ENCODE measurements around the gene GPC6.

The GPC6 gene

DNA sequence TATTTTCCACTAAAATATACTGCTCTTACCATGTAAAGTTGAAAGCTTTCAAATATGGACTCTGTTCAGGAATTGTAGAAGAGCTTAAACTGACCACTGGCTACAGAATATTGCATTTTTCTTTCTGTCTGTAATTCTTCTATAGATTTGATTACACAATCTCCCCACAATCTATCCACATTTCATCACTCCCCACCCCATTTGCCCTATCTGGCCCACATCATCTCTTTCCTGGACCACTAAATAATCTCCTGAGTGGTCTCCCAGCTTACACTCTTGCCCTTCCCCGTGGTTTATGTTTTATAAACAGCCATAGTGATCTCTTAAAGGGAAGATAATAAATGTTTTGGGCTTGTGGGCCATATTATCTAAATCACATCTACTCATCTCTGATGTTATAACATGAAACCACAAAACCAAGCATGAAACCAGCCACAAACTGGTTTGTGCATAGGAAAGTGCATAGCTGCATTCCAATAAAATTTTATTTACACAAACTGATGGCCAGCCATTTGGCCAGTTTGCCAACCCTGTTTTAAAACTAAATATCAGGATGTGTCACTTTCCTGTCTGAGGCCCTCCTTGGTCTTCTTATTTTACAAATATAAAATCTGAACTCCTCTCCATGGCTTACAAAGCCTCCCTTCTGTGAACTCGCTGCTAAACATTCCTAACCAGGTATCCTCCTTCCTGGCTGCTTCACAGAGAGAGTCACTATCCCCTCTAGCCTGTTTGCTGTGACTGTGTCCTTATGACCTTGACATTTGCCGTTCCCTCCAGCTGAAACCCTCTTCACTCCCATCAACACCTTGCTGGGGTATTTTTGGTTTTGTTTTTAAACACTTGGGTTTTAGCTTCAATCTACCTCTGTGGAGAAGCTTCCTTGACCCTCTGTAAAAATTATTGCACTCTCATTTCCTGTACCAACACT is 500.9 kb downstream of the GPC6 start:
- no peak for FAIRE-seq
- no peak for DNase-seq (ENCODE audit: low spot score)

DNA sequence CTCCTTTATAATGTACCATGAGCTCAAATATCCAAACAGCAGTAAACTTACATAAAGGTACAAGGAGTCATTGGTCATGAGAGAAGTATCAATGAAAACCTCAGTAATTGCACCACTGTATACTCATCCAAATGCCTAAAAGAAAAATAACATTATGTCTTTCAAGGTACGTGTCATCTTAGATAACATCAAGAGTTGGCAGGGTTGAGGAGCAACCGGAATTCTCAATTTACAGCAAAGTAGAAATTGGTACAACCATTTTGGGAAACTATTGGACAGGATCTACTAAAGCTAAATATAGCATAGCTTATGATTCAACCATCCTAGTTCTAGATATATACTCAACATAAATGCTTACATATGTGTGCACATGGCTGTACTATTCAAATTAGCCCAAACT is 502.8 kb downstream of the GPC6 start:
- FAIRE-seq (no peak), DNase-seq (ENCODE audit: low spot score) (no peak)

DNA sequence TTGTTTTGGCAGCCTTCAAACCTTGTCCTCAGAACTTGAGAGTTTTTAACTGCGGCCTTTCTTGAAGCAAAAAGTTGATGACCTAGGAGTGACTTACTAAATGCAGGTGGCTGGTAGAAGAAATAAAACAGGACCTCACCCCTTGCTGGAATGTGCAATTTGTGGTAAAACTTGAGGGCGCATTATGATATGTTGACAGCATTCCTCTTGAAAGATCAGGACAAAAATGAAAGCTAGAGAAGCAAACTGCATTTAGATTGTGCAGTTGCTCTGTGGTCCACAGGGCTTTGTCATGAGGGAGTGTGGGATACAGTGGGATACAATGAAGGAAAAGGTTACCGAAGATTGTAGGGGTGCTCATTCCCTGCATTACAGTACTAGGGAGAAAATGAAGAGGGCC is 504.2 kb downstream of the GPC6 start:
- no peak for FAIRE-seq
- DNase-seq (ENCODE audit: low spot score), result no peak

DNA sequence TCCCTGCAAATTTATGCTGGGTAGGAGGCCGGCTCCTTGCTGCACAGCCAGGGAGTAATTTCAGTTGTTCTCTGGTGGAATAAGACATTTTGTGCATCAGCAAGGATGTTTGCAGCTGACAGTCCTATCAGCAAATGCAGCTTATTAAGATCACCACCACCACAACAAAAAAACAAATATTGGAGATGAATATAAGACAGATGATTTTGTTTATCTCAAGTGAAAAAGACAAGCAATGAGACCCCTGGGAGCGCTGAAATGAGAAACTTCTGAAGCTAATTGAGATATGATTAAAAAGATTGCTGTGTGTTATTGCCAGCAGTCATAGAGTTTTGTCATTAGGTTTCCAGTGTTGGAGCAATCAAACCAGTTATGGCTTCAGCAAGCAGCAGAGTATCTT is 505.6 kb downstream of the GPC6 start:
- FAIRE-seq, result no peak
- DNase-seq (ENCODE audit: low spot score), result no peak

DNA sequence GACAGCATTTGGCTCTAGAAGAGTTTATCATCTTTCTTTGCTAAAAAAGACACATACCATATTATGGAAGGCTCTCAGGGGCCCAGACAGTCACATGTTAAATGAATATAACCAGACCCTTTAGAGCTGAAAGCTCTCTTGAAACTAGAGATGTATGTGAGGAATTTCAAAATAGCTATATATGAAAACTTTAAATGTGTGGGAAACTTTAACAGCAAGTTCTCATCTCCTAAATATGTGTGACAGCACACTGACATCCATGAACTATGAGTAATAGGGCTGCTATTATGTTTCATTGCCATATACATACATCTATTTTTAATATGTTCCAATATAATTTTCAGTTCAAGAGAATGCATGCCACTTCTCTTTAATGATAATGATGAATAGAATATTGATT is 509.5 kb downstream of the GPC6 start:
- DNase-seq (ENCODE audit: low spot score) (no peak), FAIRE-seq (no peak)

DNA sequence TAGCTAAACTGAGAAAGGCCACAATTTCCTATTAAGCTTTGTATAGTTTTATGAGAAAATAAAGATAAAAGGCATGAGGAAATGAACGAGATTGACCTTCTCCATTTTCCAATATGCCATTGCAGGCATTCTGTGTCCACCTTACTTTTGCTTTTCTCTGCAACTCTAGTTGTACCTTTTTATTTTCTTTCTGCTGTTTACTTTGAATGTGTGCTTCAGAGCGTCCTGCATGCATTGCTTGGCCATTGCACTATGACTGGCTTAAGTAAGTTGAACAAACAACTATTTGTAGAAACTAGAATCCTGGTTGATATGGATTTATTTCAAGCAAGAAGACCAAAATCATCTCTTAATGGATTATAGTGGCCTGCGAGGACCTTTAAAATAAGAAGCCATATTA is 510.3 kb downstream of the GPC6 start:
- DNase-seq (ENCODE audit: low spot score) (no peak), FAIRE-seq (no peak)

DNA sequence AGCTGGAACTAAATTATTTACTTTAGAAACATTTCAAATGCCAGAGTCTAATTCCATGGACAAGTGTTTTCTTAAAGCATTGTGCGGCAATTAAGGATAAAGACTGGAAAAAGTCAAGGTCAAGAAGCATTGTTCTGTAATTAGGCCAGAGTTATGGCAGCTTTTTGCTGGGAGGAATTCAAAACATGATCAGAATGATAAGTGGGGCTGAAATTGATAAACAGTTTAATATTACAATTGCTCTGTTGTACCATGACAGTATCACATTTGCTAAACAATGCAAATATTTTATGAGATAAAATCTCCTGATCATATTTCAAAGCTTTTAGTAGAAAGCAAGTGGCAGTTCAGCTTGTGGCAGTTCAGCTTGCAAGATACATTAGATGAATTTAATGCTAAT is 513.7 kb downstream of the GPC6 start:
- DNase-seq (ENCODE audit: low spot score) (no peak), FAIRE-seq (no peak)

DNA sequence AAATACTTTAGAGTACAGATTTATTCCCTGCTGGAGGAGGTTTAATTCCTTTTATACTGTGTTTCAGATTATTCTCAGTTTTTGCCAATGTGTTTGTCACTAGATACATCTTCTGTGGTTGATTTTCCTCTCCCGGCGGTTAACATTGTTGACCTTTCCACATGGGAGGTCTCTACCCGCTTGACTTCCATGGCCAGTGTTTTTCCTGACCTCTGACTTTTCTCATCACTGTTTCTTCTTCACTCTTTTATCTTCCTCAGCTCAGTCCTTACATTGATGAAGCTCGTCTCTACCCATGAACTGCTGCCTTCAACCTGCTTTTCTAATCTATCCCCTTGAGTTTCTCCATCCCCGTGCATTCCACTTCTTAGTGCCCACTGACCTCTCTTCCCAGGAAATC is 517.4 kb downstream of the GPC6 start:
- DNase-seq (ENCODE audit: low spot score), result no peak

DNA sequence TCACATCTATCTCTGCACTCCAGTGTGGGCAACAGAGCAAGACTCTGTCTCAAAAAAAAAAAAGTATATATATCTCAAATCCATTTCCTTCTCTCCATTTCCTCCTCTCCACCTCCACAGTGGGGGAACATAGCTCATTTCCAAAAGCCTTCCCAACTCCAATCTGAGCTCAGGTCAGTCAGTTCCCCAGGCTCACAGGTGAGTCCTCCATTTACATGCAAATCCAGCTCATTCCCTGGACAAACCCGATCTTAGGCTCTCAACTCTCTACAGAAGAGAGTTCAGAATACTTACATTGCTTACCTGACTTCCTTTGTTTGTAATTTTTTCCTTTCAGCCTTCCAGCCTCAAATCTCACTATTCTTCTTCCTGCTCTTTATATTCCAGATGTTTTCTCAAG is 518.3 kb downstream of the GPC6 start:
- FAIRE-seq (no peak), DNase-seq (ENCODE audit: low spot score) (no peak)

More for the DNA sequence above, 517.4 kb downstream of the GPC6 start:
- no peak for FAIRE-seq

DNA sequence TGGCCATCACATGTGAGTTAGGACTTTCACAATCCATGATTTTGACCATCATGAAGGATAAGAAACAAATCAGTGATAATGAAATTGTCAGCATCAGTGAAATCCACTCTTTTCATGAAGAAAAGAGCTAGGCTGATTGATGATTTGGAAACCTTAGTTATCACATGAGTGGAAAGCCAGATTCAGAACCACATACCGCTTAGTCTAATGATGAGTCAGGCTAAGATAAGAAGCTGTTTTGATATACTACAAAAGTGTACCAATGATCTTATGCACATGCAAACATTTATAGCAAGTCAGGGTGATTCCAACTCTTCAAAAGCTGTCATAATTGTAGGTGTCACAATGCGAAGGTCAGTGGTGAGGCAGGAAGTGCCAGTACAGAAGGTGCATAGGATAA is 519.3 kb downstream of the GPC6 start:
- DNase-seq (ENCODE audit: low spot score) (no peak), FAIRE-seq (no peak)

DNA sequence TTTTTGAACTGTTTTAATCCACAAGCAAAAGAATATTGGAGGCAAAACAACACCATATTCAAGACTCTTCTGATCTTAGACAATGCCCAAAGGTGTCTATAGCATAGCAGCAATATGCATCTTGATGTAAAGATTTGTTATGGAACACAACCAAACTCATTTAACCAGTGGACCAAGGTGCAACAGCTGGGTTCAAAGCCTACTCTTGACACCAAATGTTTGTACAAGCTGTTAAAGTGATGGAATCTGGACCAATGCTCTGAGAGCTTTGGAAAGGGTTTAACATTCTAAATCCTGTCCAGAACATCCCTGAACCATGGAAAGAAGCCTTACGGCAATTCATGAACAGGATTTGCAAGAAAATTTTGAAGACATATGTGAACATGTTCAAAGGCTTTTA is 520.0 kb downstream of the GPC6 start:
- no peak for FAIRE-seq

DNA sequence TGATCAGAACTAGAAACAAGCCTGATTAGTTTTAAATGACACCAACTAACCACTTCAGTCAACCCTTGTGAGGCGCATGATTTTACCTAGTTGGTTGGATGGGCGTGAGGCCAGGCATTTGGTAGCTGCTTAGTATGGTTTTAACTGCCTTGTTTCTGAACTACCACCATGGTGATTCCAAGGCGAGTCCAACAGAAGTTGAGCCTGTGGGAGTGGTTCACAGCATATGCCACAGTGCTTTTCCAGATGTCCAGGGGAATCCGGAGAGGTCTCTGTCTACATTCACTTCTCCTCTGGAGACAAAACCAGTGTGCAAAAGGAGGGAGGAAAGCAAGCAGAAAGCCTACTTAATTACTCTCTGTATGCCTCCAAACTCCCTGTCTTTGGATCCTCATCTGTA is 524.1 kb downstream of the GPC6 start:
- DNase-seq (ENCODE audit: low spot score) (no peak), FAIRE-seq (no peak)

More for the DNA sequence above, 520.0 kb downstream of the GPC6 start:
- DNase-seq (ENCODE audit: low spot score), result no peak

DNA sequence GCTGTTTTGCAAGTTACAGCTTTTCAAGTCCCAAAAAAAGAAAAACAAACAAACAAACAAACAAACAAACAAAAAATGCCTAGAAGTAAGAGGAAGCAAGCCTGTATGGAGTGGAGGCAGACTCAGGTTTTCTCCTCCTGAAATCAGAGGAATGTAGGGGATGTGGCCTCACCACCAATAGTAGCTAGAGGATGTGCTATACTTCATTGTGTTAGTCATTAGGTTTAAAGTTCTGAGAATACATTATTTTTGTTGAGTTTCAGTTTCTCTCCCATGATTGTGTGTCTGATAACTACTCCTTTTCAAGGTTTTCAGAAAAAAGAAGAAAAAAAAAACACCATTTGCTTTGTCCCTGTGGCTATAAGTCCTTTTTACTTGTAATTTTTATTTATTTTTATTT is 524.5 kb downstream of the GPC6 start:
- DNase-seq (ENCODE audit: low spot score) (no peak), FAIRE-seq (no peak)

DNA sequence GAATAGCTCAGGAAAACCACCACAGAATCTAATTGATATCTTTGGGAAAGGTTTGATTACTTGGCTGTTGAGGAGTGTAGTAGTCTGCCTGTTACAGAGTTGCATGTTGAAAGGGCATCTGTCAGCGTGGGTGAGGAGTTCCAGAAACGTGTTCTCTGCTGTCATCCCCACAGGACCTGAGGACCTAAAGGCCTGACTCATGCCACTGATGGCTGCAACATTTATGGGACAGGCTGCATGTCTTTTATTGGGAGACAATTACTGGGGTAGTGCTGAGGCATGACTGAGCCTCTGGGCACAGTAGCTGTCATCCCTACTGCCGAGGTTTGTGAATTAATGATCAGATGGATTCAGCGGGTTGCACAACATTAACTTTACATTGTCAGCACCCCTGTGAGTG is 525.9 kb downstream of the GPC6 start:
- no peak for FAIRE-seq
- no peak for DNase-seq (ENCODE audit: low spot score)

DNA sequence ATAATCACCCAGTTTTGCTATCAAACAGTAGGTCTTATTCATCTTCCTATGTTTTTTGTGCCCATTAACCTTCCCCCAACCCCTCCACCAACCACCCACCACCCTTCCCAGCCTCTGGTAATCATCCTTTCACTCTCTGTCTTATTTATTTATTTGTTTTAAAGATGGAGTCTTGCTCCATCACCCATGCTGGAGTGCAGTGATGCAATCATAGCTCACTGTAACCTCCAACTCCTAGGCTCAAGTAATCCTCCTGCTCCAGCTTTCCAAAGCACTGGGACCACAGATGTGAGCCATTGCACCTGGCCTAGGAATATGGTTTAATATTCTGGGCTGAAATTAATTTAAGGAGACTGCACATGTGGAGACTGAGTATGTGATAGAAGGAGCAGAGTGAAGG is 527.0 kb downstream of the GPC6 start:
- FAIRE-seq (no peak), DNase-seq (ENCODE audit: low spot score) (no peak)

DNA sequence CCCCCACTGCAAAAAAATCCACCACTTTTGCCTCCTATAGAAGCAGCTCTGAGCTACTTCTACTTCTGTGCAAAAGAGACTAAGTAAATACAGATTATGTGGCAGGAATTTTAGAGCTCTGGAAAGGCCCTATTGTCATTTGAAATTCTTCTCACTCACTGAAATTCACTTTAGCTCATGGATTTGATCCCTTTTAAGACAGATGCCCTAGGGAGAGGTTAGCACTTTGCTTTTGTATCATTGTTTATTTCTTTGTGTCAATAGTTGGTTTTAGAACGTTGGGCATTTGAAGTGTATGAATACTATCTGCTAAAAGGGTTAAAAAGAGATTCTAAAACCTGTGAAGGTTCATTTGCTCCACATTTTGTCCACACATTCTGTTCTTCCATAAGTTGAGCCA is 528.7 kb downstream of the GPC6 start:
- FAIRE-seq, result no peak
- DNase-seq (ENCODE audit: low spot score), result no peak

DNA sequence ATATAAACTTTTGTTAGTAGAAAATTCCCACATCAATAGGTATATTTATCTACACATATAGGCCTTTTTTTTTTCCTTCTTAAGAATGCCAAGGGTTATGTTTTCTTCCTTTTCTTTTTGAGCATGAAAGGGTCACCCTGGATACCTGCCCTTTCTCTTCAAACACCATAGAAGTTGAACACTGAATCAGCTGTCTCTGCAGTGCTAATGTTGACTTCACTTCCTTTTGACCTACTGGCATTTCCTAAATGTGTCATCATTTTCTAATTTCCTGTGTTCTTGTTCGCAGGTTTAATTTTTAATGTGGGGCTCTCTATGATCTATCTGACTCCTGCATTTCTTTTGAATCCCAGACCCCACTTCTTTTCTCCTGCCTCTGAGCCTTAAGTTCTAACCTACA is 532.0 kb downstream of the GPC6 start:
- peak; percentile 43 for FAIRE-seq

DNA sequence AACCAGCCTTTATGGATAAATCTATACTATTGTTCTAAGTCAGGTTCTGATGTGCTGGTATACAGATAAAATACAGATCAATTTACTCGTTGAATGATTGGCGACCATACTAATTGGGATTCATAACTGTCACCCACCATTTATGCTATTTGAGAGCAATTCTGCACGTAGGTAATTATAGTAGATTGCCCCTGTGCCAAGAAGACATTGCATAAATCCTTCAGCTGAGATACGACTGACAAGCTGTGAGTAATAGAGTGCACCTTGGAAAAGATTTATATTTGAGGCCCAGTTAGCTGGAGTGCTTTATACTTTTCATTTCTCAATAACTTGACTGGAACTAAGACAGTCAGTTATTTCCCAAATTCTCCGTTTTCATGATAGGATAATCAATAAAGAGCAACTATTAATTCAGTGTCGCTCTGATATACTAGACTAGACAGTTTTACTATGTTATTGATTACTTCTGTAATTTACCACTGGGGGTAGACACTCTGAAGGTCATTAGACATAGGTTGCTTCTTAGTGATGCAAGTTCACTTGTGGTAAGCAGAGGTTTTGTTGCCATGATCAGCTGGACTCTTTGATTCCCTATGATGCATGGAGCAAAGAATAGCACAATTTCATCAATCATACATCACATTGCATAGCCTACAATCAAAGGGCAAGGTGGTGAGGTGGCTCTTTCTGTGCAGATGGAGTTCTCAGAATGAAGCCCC is 536.3 kb downstream of the GPC6 start:
- no peak for FAIRE-seq
- no peak for DNase-seq (ENCODE audit: low spot score)

More for the DNA sequence above, 532.0 kb downstream of the GPC6 start:
- peak; percentile 57 for DNase-seq (ENCODE audit: low spot score)

DNA sequence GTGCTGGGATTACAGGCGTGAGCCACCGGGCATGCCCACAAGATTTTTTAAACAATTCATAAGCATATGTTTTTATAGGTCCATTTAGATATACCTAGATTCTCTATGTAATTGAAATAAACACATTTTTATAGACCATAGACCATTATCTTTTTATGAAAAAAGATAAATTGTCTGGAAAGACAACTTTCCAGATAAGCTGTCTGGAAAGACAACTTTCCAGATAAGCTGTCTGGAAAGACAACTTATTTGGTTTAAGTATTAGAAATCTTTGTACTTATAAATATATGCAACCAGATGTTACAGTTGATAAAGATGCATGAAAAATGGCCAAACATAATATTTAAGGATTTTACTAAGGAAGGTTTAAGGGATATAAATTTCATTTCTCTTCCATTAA is 538.5 kb downstream of the GPC6 start:
- no peak for FAIRE-seq
- no peak for DNase-seq (ENCODE audit: low spot score)

DNA sequence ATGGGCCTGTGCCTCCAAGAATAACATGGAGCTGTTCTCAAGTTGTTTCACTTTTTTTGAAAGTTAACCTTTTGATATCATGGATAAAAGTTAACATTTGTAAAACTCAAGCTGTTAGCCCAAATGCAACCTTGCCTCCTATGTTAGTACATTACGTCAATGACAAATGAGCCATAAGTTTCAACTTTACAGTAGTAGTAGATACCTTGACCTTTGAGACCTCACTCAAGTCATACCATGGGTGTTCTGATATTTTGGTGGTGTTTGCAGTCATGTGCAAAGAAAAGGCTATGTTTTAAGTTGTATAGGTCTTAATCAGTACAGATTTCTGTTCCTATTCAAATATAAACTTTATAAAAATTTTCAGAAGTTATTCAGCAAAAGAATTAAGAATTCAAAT is 539.2 kb downstream of the GPC6 start:
- no peak for FAIRE-seq
- DNase-seq (ENCODE audit: low spot score), result no peak

DNA sequence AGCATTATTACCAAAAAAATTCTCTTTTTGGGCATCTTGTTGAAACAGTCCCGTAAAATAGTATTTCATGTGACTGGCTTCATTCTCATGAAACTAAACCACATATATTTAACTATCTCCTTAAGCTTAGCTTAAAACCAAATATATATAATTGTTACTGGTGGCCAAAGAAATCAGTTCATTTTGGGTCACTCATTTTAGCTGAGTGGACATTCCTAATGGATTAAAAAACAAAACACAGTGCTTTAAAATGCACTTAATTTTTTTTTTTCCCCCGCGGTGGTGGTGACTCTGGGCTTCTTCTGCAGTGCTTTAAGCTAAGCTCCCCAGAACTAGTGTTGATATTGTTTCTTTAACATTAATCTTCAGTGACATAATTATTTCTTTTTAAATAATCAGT is 540.1 kb downstream of the GPC6 start:
- DNase-seq (ENCODE audit: low spot score) (no peak), FAIRE-seq (no peak)

DNA sequence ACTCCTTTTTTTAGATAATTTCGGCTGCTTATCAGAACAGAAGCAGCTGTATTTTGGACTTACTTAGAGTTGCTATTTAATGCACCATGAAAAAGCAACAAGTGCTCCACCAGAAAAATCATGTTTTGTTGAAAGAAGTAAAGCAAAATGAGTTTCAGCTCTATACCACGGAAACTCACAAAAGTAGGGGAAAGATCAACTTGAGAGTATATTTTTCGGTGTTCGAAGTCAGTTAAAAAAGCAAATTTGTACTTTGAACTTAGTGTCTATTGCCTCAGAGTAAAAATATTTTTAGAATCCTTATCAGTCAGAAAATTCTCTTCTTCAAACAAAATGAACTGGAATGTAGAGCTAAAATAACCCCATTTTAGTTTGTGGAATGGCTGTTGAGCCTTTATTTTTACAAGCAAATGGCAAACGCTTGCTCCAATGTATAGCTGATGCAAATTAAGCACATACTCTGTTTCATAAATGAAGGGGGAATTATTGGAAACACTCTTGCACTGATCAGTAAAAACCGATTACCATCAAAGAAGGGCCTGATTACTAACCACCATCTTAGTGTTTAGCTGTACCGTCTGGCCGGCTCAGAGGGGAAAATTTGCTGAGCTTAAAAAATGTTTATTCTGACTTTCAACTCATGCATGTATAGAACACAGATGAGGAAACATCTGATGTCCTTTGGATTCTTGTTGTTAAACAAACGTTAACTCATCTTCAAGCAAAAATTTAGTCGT is 540.7 kb downstream of the GPC6 start:
- DNase-seq (ENCODE audit: low spot score), result no peak
- FAIRE-seq, result no peak

Data from RCC 7860 (cell line).